GM10266 (cell line): ENCODE measurements around the gene DKK2.
"Not testable (repeated sequence)": the region's sequence is repeated elsewhere in the genome, so short reads cannot be mapped to it uniquely, and the experiment has no call there.

Source experiments
- DNase-seq: peaks from one replicate; pipeline ENCODE4 v3.0.0; 2012; ENCODE audit errors: extremely low spot score
- TF ChIP-seq, protein P1 (sequence below): IDR thresholded peaks from 2 replicates; pipeline ENCODE4 v1.5.1; 2012; ENCODE audit warnings: mild to moderate bottlenecking, low read depth; ENCODE audit not compliant: control insufficient read depth, insufficient read depth; ENCODE audit errors: missing control alignments

The DKK2 gene

GRCh38 chr4:106914223-106914622 lies 121.9 kb downstream of the DKK2 start:
- DNase-seq, result no peak
- TF ChIP-seq, protein P1, sequence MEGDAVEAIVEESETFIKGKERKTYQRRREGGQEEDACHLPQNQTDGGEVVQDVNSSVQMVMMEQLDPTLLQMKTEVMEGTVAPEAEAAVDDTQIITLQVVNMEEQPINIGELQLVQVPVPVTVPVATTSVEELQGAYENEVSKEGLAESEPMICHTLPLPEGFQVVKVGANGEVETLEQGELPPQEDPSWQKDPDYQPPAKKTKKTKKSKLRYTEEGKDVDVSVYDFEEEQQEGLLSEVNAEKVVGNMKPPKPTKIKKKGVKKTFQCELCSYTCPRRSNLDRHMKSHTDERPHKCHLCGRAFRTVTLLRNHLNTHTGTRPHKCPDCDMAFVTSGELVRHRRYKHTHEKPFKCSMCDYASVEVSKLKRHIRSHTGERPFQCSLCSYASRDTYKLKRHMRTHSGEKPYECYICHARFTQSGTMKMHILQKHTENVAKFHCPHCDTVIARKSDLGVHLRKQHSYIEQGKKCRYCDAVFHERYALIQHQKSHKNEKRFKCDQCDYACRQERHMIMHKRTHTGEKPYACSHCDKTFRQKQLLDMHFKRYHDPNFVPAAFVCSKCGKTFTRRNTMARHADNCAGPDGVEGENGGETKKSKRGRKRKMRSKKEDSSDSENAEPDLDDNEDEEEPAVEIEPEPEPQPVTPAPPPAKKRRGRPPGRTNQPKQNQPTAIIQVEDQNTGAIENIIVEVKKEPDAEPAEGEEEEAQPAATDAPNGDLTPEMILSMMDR, result no peak

GRCh38 chr4:106909486-106910188 lies 126.5 kb downstream of the DKK2 start:
- DNase-seq, result no peak
- TF ChIP-seq, protein P1, result no peak

DNA sequence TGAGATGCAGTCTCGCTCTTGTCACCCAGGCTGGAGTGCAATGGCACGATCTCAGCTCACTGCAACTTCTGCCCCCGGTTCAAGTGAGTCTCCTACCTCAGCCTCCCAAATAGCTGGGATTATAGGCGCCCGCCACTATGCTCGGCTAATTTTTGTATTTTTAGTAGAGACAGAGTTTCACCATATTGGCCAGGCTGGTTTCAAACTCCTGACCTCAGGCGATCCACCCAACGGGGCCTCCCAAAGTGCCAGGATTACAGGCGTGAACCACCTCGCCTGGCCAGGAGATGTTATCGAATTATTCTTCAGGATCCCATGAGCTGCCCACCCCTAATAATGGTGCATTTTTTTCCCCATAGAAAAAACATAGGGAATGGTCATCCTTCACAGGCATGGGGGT lies 128.1 kb downstream of the DKK2 start:
- DNase-seq, result not testable (repeated sequence)

DNA sequence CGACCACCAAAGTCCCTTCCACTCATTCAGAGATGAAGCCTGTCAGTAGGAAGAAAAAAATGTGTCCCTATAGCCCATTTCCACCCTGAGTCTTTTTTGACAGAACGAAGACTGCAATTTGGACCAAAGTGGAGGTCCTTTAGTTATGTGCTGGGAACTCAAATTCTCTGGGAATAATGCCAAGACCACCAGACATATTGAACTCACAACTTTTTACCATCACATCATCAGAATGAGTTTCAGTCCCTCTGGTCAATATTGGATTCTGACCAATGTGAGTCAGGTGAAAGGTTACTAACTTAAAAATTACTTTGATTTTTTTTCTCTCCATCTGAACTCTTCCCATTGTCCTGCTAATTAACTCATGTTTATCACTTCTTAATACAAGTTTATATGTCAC lies 128.9 kb downstream of the DKK2 start:
- no peak for DNase-seq
- TF ChIP-seq, protein P1, result no peak

DNA sequence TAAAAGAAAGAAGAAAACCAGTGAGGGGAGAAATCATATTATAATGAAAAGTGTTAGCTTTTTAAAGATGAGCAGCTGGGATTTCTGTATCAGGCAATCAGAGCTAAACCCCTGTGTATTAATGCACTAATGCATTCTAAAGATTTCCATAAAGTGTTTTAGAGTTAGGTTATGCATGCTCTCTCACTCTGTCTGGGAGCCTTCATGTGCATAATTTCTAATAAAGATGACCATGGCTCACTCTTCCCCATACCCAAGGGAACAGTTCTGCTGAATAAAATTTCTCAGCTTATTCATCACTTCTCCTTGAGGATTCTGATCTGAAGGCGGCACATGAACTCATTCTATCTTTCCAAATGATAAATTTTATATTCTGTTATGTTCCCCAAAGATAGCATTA lies 129.4 kb downstream of the DKK2 start:
- TF ChIP-seq, protein P1, result no peak

GRCh38 chr4:106898621-106899230 lies 137.4 kb downstream of the DKK2 start:
- DNase-seq, result peak; percentile 18
- TF ChIP-seq, protein P1, result peak; percentile 62

More for the DNA sequence above, 129.4 kb downstream of the DKK2 start:
- no peak for DNase-seq

DNA sequence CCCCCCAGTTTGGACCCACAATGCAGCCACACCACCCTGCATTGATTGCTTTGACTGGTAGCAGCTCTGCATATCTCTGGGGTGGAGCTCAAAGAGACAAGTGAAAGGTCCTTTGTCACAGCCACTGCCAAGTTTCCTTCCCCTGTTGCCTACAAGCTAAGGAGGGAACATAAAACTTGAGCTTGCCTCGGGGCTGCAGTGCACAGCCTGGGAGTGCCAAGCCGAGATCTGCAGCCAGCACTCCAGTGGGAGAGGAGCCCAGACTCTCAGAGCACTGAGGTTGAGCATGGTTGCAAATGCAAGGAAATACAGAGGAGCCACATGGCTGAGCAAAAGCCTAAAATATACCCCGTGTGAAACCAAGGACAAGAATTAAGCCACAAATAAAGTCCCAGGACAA lies 142.2 kb downstream of the DKK2 start:
- TF ChIP-seq, protein P1, result no peak
- no peak for DNase-seq
